Thyroid gland (tissue), 4 donors: ENCODE measurements around the gene PTPRN2. TPM values are rescaled to one million over a fixed set of nuclear protein-coding genes. Genes with fewer than 3 reads are reported as not detected.

ENCODE experiments used
- DNase-seq, 2 donors: peaks; one replicate each; pipeline ENCODE4 v3.0.0-alpha.2; 2019
- H3K27ac ChIP-seq, 3 donors: fragments of 200-600 bp; sonication (generic); 1 replicate in 2 of 3; 2 replicates in 1 of 3; pipeline ENCODE4 v1.5.1; 2016 to 2019; ENCODE audit warnings: mild to moderate bottlenecking in 1 of 3, moderate library complexity in 1 of 3
- H3K27me3 ChIP-seq: fragments of 200-600 bp; sonication (generic); one replicate; pipeline ENCODE4 v1.5.1; 2019
- H3K36me3 ChIP-seq, 2 donors: fragments of 200-600 bp; sonication (generic); one replicate each; pipeline ENCODE4 v1.5.1; 2016 to 2019
- H3K4me1 ChIP-seq, 2 donors: fragments of 200-600 bp; sonication (generic); one replicate each; pipeline ENCODE4 v1.5.1; 2017 to 2019
- H3K4me3 ChIP-seq, 3 donors: fragments of 200-600 bp; sonication (generic); replicated peaks in 1 of 3; 1 replicate in 2 of 3; 2 replicates in 1 of 3; pipeline ENCODE4 v1.5.1; 2016; ENCODE audit warnings: mild to moderate bottlenecking in 1 of 3
- H3K9me3 ChIP-seq: fragments of 200-600 bp; sonication (generic); one replicate; pipeline ENCODE4 v1.5.1; 2017
- POLR2A ChIP-seq, 2 donors: fragments of 450-650 bp; IDR thresholded peaks; one replicate each; pipeline ENCODE4 v1.6.1; 2017; ENCODE audit warnings: antibody characterized with exemption in 2 of 2, mild to moderate bottlenecking in 2 of 2, moderate library complexity in 1 of 2
- WGBS, 2 donors: methylation state at CpG; one replicate each; pipeline ENCODE4 v1.1.5; 2017; 5-methylcytosine and 5-hydroxymethylcytosine counted together
- intact Hi-C: fragments of 100-400 bp; cut with DNase I; formaldehyde crosslinking; loops from one replicate; pipeline ENCODE4 v1.15.1; 2023
- total RNA-seq, 4 donors: library from RNA; depleted of rRNA; stranded (reverse); fragments of >200 nt; gene quantifications; one replicate each; pipeline ENCODE4 v1.2.3, GENCODE V29; 2016
- TF ChIP-seq, protein P1 (sequence below), 6 experiments: fragments of 200-600 bp in 3 of 6; fragments of 450-650 bp in 3 of 6; sonication (generic) in 3 of 6; IDR thresholded peaks; one replicate each; pipeline ENCODE4 v1.5.1; 2016 to 2019; ENCODE audit warnings: antibody characterized with exemption in 6 of 6, mild to moderate bottlenecking in 2 of 6, inconsistent platforms in 1 of 6, moderate library complexity in 1 of 6

PTPRN2 gene
- total RNA-seq, 4 donors from 2014 or later = 4.2 to 9.9 (median 7.7) TPM

DNA sequence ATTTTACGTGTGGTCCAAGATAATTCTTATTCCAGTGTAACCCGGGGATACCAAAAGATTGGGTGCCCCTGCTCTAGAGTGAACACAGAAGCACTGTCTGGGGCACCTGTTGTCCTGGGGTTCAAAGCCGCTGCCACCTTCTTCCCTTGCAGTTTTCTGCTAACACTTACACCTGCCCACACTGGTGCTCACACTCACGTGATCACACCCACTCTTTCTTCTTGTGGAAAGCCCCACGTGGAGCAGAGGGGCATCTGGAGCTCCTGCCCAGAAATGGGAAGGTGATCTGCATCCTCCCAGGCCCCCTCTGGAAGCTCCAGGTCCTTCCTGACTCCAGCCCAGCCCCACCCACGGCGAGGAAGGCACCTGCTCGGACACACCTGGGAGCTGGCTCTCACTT, 42.9 kb downstream of the PTPRN2 start:
- Histone ChIP-seq H3K27ac (no peak overlapping the region), H3K36me3 (no peaks in the 10 kb centered on the region), H3K9me3 (no peaks in the 10 kb centered on the region), H3K27me3 (no peaks in the 10 kb centered on the region), H3K4me1 (no peaks in the 10 kb centered on the region), H3K4me3 (no peak overlapping the region)
- no peak for DNase-seq
- intact Hi-C loops = no loop called here
- TF ChIP-seq, protein P1, sequence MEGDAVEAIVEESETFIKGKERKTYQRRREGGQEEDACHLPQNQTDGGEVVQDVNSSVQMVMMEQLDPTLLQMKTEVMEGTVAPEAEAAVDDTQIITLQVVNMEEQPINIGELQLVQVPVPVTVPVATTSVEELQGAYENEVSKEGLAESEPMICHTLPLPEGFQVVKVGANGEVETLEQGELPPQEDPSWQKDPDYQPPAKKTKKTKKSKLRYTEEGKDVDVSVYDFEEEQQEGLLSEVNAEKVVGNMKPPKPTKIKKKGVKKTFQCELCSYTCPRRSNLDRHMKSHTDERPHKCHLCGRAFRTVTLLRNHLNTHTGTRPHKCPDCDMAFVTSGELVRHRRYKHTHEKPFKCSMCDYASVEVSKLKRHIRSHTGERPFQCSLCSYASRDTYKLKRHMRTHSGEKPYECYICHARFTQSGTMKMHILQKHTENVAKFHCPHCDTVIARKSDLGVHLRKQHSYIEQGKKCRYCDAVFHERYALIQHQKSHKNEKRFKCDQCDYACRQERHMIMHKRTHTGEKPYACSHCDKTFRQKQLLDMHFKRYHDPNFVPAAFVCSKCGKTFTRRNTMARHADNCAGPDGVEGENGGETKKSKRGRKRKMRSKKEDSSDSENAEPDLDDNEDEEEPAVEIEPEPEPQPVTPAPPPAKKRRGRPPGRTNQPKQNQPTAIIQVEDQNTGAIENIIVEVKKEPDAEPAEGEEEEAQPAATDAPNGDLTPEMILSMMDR (IDR thresholded peaks at IDR 0.05) = no peak
- TF ChIP-seq POLR2A (IDR thresholded peaks at IDR 0.05) = no peak
- 75 to 78% methylated on average over 8 of the region's 8 CpGs for WGBS, 2 donors

- H3K4me1 ChIP-seq = no peaks in the 10 kb centered on the region
- no peaks in the 10 kb centered on the region for H3K36me3 ChIP-seq
- no peaks in the 10 kb centered on the region for H3K27me3 ChIP-seq
- DNase-seq = no peak
- TF ChIP-seq, protein P1 (IDR thresholded peaks at IDR 0.05) = no peak
- TF ChIP-seq POLR2A (IDR thresholded peaks at IDR 0.05) = no peak
- no peaks in the 10 kb centered on the region for H3K9me3 ChIP-seq
- WGBS, 2 donors = 80 to 86% methylated on average over 6 to 10 of the region's 11 CpGs
- no peak overlapping the region for H3K4me3 ChIP-seq
- intact Hi-C loops = no loop called here
- H3K27ac ChIP-seq = no peak overlapping the region
Observed at GRCh38 chr7:158543840-158544239, 43.8 kb downstream of the PTPRN2 start.

DNA sequence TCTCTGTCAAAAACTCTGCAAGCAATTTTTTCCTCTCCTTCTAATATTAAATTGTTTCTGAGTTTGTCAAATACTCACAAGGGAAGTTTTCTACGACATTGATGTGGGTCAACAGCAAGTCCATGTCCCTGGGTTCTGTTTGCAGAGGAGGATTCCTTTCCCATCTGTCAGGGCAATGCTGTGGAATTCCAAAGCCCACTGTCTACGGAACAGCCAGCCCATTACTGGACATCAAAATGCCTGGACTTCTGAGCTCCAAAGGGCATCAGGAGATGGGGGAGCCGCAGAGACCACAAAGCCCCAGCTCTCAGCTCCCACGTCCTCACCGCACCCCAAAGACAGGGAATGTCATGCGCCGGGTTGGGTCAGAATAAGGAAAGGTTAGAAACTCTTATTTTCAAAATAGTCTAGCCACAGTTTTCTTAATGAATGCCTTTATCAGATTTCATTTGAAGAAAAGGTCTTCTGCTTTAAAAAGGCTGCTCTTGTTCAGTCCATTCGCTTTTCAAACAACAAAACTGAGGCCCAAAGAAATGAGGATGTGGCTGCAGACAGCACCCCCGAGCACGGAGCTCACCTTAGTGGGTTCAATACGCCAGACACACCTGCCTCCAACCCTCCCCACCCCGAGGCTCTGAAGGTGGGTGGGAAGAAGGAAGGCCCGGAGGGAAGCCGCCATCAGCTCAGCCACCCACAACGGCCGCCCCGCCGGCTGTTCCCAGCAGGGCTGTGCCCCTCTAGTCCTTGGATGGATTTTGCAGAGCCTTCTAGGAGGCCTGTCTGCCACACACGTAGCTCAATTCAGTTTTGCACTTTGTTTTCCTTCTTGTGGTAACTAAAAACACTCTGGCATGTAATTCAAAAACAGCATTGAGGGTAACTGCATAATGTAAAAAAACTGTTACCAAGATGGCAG, 44.7 kb downstream of the PTPRN2 start:
- H3K9me3 ChIP-seq = no peaks in the 10 kb centered on the region
- TF ChIP-seq POLR2A (IDR thresholded peaks at IDR 0.05) = no peak
- TF ChIP-seq, protein P1 (IDR thresholded peaks at IDR 0.05) = no peak
- no peaks in the 10 kb centered on the region for H3K4me1 ChIP-seq
- no peak for DNase-seq
- intact Hi-C loops = no loop called here
- H3K36me3 ChIP-seq = no peaks in the 10 kb centered on the region
- H3K27ac ChIP-seq = no peak overlapping the region
- H3K4me3 ChIP-seq = no peak overlapping the region
- 80% methylated on average over 19 of the region's 19 CpGs for WGBS, 2 donors
- no peaks in the 10 kb centered on the region for H3K27me3 ChIP-seq

GRCh38 chr7:158541346-158542010, 46.1 kb downstream of the PTPRN2 start:
- Histone ChIP-seq H3K4me1 (no peaks in the 10 kb centered on the region), H3K36me3 (no peaks in the 10 kb centered on the region), H3K27me3 (no peaks in the 10 kb centered on the region), H3K4me3 (no peak overlapping the region), H3K27ac (no peak overlapping the region), H3K9me3 (no peaks in the 10 kb centered on the region)
- WGBS, 2 donors = 74 to 75% methylated on average over 13 of the region's 13 CpGs
- intact Hi-C loops = no loop called here
- no peak for TF ChIP-seq POLR2A (IDR thresholded peaks at IDR 0.05)
- TF ChIP-seq, protein P1 (IDR thresholded peaks at IDR 0.05) = no peak
- DNase-seq = no peak

GRCh38 chr7:158539711-158540146, 47.9 kb downstream of the PTPRN2 start:
- Histone ChIP-seq H3K27ac (no peak overlapping the region), H3K36me3 (no peaks in the 10 kb centered on the region), H3K9me3 (no peaks in the 10 kb centered on the region), H3K27me3 (no peaks in the 10 kb centered on the region), H3K4me1 (no peaks in the 10 kb centered on the region), H3K4me3 (no peak overlapping the region)
- TF ChIP-seq POLR2A (IDR thresholded peaks at IDR 0.05) = no peak
- TF ChIP-seq, protein P1 (IDR thresholded peaks at IDR 0.05) = no peak
- DNase-seq = no peak
- 80 to 81% methylated on average over 5 to 12 of the region's 12 CpGs for WGBS, 2 donors
- intact Hi-C loops = no loop called here
